ENCODE results near the gene PKIG.

Gene PKIG

DNA sequence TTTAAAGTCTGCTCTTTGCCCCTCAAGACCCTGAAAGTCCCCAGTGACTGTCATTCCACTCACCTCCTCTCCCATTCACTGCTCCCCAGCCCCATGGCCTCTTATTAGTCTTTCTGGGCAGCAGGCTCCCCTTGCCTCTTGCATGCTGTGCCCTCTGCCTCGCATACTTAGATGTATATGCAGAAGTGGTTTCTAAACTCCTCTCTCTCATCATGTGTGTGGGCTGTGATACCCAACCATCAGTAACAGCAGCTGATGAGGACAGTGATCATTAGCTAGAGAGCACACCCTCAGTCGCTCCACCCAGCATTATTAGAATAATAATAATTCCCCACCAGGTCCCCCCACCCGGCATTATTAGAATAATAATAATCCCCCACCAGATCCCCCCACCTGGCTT lies 14.5 kb downstream of the PKIG start:
- DNase-seq (ENCODE audit: low spot score), result no peak

DNA sequence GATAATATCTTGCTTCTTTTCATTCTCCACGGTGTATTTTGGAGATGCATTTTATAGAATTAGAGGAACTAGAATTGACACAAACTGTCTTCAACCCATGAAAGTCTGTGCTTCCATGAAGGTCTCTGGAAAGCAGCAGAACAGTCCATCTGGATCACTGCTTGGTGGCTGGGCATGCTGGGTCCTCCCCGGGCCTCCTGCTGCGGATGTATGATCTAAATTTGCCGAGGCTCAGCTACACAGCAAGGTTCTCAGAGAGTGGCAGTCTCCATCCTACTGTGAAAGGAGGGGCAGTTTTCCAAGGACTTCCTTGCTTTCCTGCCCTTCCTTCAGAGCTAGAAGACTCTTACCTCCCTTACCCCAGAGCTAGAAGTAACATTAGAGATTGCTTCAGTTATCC lies 15.1 kb downstream of the PKIG start:
- DNase-seq (ENCODE audit: low spot score), result no peak

- DNase-seq (ENCODE audit: low spot score), result no peak
Measured at GRCh38 chr20:44597930-44598329, 15.6 kb downstream of the PKIG start.

DNA sequence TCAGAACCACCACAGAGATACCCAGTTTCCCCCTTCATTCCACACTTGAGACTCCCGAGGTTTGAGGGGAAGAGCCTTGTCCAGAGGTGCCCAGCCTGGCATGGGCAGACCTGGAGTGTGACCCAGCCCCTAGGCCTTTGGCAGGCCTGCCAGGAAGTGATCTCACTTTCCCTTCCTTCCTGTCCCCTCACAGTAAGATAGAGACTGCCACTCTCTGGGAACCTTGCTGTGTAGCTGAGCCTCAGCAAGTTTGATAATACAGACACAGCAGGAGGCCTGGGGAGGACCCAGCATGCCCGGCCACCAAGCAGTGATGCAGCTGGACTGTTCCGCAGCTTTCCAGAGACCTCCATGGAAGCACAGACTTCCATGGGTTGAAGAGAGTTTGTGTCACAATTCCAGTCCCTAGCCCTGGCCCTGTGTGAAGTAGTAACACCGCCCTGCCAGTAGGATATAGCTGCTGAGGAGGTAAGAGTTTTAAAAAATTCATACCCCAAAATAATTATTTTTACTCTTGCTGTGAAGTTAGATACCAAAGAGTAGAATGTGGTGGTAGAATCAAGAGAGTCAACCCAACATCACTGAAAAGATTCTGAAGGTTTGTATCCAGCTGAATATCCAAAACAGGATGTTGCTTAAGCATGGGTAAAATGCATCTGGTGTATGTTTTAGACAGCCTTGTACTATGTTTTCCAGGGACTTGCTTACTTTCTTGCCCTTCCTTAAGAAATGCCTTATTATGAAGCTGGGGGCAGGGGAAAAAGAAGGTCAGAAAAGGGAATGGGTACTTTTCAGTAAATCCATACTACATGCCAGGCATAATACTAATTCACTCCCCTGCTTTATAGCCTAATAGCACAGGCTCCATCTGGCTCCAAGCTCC lies 16.3 kb downstream of the PKIG start:
- peak; percentile 32 for DNase-seq (ENCODE audit: low spot score)

DNA sequence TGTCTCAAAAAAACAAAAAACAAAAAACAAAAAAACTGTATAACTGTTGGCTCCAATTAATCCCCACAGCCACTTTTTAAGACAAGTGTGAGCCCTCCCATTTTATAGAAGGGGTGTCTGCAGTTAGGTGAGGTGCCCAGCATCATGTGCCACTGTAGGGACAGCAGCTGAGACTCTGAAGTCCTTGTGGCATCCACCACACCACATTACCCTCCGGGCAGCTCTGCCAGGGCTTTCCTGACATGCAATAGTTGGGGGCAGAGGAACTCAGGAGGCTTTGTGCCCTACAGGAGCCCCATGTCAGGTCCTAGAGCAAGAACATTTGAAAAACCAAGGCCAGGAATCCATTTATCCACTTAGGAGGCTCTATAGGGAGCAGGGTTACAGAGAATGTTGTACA lies 17.3 kb downstream of the PKIG start:
- no peak for DNase-seq (ENCODE audit: low spot score)

- DNase-seq (ENCODE audit: low spot score), result no peak
Measured at GRCh38 chr20:44600301-44600700, 17.9 kb downstream of the PKIG start.

- no peak for DNase-seq (ENCODE audit: low spot score)
Measured at GRCh38 chr20:44600758-44601201, 18.4 kb downstream of the PKIG start.

DNA sequence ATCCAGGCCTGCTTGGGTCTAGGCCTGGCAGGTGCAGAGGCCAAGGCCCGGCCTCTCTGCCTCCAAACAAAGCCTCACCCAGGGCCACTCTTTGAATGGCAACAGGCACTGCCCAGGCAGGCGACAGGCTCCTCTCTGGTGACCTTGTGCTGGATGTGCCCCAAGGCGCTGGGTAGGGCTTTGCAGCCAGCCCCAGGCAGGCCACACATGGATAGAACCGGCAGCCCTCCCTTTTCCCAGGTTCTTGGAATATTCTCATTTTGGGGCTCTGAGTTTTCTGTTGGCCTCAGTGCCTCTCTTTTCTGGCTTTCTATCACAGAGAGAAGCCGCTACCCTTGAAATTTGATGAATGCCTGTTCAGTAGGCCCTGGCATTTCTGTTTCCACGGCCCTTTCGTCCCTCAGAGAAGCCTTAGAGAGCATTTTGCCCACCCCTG lies 18.9 kb downstream of the PKIG start:
- DNase-seq (ENCODE audit: low spot score), result no peak

DNA sequence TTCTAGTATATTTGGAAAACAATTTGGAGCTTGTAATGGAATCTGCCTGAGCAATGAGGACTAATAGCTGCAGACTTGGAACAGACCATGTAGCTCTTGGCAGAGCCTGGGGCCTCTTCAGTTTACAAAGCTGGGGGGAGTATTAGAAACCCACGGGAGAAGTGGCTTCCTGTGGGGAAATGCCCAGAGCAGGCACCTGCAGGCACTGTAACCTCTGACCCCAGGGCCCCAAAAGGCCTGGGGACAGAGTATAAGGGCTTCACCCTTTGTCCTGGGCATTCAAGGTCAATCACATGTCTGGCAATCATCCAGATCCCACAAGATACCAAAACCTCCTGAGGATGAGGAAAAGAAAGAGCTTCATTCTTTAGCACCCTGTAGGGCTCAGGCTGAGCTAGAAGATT lies 19.4 kb downstream of the PKIG start:
- DNase-seq (ENCODE audit: low spot score), result no peak

DNA sequence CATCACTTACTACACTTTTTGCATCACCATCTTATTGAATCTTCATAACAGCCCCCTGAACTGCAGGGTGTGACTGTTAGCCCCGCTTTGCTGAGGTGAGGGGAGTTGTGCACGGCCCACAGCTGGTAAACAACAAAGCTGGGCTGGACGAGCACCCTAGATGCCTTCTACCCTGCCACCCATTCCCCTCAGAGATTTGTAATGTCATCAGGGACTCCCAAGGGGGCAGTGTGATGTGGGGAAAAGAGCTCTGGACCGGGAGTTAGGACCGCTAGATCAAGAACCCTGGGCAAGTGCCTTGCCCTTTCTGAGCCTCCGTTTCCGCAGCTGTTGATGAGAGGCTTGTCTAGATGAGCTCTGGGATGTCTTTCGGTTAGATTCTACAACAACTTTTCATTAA lies 20.9 kb downstream of the PKIG start:
- no peak for DNase-seq (ENCODE audit: low spot score)

- no peak for DNase-seq (ENCODE audit: low spot score)
Measured at GRCh38 chr20:44606725-44607441, 24.5 kb downstream of the PKIG start.

GRCh38 chr20:44609006-44609515 lies 26.7 kb downstream of the PKIG start:
- peak; percentile 4 for DNase-seq (ENCODE audit: low spot score)

DNA sequence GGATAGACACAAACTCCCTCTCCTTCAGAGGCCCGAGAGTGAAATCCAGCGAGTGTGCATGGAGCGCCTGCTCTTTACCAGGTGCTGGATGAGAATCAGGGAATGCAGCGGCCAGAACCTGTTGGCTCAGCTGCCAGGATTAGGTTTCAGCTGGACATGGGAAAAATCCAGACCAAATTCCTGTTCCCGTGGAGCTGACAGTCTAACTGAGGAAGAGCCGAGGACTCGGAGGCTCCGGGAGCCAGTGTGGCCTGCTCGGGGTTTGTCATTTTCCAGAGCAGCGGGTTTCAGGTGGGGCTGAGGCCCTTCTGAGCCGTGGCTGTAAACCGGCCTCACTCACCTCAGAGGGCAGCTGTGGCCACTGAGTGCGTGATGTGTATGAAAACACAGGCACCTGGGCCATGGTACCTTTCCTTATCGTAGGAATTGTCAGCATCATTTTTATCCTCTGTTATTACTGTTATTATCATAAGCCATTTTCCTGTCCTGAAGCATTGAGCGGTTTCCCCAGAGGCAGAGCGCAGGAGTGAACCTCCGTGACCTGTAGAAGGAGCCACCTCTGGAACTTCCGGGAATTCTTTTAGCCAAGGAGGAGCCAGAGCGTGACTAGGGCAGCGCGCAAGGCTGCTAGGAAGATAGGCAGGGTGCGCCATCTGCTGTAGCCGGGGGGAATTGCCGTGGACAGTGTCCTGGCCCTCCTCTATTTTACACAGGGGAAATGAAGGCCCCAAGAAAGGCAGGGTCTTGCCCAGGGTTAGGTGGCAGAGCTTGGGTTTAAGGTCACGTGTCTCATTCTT lies 27.3 kb downstream of the PKIG start:
- DNase-seq (ENCODE audit: low spot score), result peak; percentile 93

DNA sequence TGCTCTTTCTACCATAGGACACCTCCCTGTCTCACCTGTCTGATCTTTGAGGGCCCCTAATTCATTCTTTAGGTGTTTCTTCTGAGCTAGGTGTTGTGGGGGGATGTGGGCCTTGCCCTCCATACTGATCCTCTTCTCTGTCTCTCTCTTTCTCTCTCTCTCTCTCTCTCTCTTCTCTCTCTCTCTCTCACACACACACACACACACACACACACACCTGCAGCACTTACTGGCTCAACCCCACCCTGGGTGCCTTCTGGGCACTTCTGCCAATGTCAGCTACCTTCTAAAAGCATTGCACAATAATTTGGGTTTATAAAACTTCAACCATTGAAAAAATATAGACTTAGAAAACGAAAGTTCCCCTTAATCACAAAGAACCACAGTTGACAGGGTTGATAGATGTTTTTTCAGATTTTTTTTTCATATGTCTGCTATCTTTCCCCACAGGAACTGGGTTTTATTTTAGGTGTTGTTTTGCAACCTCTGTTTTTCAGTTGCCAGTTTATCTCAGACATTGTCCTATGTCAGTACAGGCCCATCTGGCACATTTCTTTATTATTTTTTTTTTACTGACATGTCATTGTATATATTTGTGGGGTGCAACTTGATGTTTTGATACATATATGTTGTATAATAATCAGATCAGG lies 28.1 kb downstream of the PKIG start:
- DNase-seq (ENCODE audit: low spot score), result no peak

GRCh38 chr20:44613575-44613974 lies 31.2 kb downstream of the PKIG start:
- DNase-seq (ENCODE audit: low spot score), result no peak

DNA sequence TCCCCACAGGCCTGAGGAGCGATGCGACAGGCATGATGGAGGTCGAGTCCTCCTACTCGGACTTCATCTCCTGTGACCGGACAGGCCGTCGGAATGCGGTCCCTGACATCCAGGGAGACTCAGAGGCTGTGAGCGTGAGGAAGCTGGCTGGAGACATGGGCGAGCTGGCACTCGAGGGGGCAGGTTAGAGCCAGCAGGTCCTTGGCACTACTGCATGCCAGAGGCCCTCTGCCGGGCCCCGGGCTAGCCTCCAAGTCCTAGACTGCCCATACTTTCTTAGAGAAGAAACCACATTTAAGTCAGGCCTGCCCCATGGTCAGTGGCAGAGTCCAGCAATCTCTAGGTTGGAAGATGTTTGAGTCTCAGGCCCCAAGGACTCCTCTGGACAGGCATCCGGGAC lies 32.1 kb downstream of the PKIG start:
- no peak for DNase-seq (ENCODE audit: low spot score)

- peak; percentile 8 for DNase-seq (ENCODE audit: low spot score)
Measured at GRCh38 chr20:44615169-44615791, 32.9 kb downstream of the PKIG start.

GRCh38 chr20:44615876-44616603 lies 33.7 kb downstream of the PKIG start:
- no peak for DNase-seq (ENCODE audit: low spot score)

GRCh38 chr20:44616604-44616964 lies 34.2 kb downstream of the PKIG start:
- no peak for DNase-seq (ENCODE audit: low spot score)

- no peak for DNase-seq (ENCODE audit: low spot score)
Measured at GRCh38 chr20:44618318-44618731, 35.9 kb downstream of the PKIG start.

GRCh38 chr20:44619294-44619693 lies 36.9 kb downstream of the PKIG start:
- no peak for DNase-seq (ENCODE audit: low spot score)
